GM20000 (cell line): ENCODE data around the gene METTL24.
A peak's percentile ranks its signal among the peaks of the same experiment; 100 is the strongest.
"Not testable (repeated sequence)": the region's sequence is repeated elsewhere in the genome, so short reads cannot be mapped to it uniquely, and the experiment has no call there.

ENCODE experiments used
- DNase-seq: peaks from one replicate; pipeline ENCODE4 v3.0.0; 2012; ENCODE audit warnings: low spot score
- CTCF ChIP-seq: IDR thresholded peaks from 2 replicates; pipeline ENCODE4 v1.5.1; 2012; ENCODE audit warnings: mild to moderate bottlenecking, control low read depth; ENCODE audit errors: extremely low read depth, missing control alignments

The METTL24 gene

GRCh38 chr6:110256366-110256765, 101.8 kb downstream of the METTL24 start:
- DNase-seq = no peak
- no peak for TF ChIP-seq CTCF

DNA sequence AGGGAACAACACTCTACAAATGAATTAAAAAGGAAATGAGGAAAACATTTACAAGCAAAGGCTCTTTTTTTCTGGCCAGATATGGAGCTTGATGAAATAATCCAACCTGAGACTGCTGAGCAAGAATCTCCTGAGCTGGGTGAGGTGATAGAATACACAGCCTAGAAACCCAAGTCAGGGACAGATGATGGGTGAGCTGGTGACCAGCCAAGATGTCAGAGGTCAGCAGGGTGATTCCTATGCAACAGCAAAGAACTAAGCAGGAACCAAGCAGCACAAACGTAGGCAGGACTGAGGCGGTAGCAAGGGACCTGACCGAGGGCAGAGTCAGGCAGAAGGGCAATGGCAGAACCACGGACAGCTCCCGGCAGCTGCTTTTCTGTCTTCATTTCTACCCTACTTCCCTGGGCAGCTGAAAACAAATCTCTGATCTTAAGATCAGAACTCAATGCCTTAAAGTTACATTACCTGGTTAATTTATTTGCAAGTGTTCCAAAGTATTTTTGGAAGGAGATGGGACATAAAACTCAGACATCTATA, 102.9 kb downstream of the METTL24 start:
- TF ChIP-seq CTCF = no peak
- DNase-seq = peak; percentile 7

DNA sequence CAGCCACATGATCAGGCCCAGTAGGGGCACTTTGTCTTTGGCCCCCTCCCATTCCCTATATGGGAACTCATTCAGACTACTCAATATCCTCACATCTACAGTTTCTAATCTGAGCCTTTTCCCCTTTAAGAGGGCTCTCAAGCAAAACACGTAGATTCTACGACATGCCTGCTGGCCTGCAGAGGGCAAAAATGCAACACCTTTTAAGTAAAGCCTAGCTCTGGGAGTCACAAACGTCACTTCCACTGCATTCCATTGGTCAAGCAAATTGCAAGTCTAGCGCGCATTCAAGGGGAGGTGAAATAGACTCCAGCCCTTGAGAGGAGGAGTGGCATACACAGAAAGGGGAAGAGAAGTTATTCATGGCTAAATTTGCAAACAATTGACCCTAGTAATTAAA, 107.3 kb downstream of the METTL24 start:
- no peak for TF ChIP-seq CTCF
- DNase-seq = no peak

GRCh38 chr6:110250058-110250457, 108.1 kb downstream of the METTL24 start:
- TF ChIP-seq CTCF = no peak
- DNase-seq = no peak

DNA sequence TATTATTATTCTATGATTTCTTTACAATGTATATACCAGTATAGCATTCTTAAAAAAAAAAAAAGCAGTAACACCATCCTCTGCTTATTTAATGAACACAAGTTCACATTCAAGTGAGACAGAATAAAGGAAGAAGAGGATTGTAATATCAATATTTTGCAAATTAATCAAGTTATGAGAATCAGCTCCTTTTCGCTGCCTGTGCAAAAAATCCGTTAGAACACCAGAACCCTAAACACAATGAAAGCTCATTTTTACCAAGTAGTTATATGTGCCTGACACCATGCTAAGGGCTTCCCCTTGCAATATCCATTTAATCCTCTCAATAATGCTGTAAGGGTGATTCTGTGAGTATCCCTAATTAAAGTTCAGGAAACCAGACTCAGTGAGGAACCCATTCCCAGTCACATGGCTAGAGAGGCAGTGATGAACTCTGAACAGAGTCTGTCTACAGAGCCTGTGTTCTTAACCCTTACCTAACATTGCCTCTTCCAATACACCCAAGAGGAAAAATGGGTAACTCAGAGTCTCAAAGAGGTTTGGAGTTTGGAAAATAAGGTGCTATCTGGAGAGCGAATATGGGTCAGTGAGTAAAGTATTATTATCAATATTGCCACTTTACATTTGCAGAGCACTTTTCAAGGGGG, 111.1 kb downstream of the METTL24 start:
- DNase-seq = no peak
- no peak for TF ChIP-seq CTCF

- DNase-seq = no peak
- no peak for TF ChIP-seq CTCF
Observed at GRCh38 chr6:110246378-110246777, 111.8 kb downstream of the METTL24 start.

GRCh38 chr6:110244621-110245020, 113.5 kb downstream of the METTL24 start:
- DNase-seq = not testable (repeated sequence)
